Glutamatergic neuron (in vitro differentiated cells): ENCODE data around the gene GLIPR1. TPM values are rescaled to one million over a fixed set of nuclear protein-coding genes. Genes with fewer than 3 reads are reported as not detected.

Experiments used
- DNase-seq: peaks from one replicate; pipeline ENCODE4 v3.0.0; 2022
- H3K27ac Mint-ChIP-seq: one replicate; pipeline ENCODE4 v1.8.0; 2020; ENCODE audit warnings: mild to moderate bottlenecking, mixed read lengths, inconsistent platforms; ENCODE audit not compliant: unreplicated experiment
- H3K27me3 Mint-ChIP-seq: one replicate; pipeline ENCODE4 v1.8.0; 2020; ENCODE audit warnings: mild to moderate bottlenecking, moderate library complexity, mixed read lengths, inconsistent platforms; ENCODE audit not compliant: unreplicated experiment
- H3K36me3 Mint-ChIP-seq: one replicate; pipeline ENCODE4 v1.8.0; 2020; ENCODE audit warnings: mild to moderate bottlenecking, mixed read lengths, inconsistent platforms; ENCODE audit not compliant: unreplicated experiment
- H3K4me1 Mint-ChIP-seq: one replicate; pipeline ENCODE4 v1.8.0; 2020; ENCODE audit warnings: mild to moderate bottlenecking, low read depth, mixed read lengths, inconsistent platforms; ENCODE audit not compliant: unreplicated experiment
- H3K4me3 Mint-ChIP-seq: one replicate; pipeline ENCODE4 v1.8.0; 2020; ENCODE audit warnings: mild to moderate bottlenecking, mixed read lengths, inconsistent platforms; ENCODE audit not compliant: unreplicated experiment
- H3K9me3 Mint-ChIP-seq: one replicate; pipeline ENCODE4 v1.8.0; 2020; ENCODE audit warnings: mild to moderate bottlenecking, moderate library complexity, mixed read lengths, inconsistent platforms; ENCODE audit not compliant: unreplicated experiment
- total RNA-seq: library from RNA; stranded (reverse); fragmentation: NEBNext Ultra II Directional; extraction: Animal tissue kit (Norgen Biotek cat#: 25700); gene quantifications from one replicate; pipeline ENCODE4 v1.2.1, GENCODE V29; 2021; ENCODE audit not compliant: unreplicated experiment
- TF ChIP-seq, protein P1 (sequence below): fragments of 200-600 bp; sonication (generic); IDR thresholded peaks from one replicate; pipeline ENCODE4 v1.5.0; 2021; ENCODE audit not compliant: partially characterized antibody, unreplicated experiment

Gene GLIPR1
- total RNA-seq, 1 donor from 2014 or later: 0.25 TPM

GRCh38 chr12:75477137-75477536 is 3.4 kb upstream of the GLIPR1 start:
- no peak overlapping the region for H3K27ac Mint-ChIP-seq
- TF ChIP-seq, protein P1, sequence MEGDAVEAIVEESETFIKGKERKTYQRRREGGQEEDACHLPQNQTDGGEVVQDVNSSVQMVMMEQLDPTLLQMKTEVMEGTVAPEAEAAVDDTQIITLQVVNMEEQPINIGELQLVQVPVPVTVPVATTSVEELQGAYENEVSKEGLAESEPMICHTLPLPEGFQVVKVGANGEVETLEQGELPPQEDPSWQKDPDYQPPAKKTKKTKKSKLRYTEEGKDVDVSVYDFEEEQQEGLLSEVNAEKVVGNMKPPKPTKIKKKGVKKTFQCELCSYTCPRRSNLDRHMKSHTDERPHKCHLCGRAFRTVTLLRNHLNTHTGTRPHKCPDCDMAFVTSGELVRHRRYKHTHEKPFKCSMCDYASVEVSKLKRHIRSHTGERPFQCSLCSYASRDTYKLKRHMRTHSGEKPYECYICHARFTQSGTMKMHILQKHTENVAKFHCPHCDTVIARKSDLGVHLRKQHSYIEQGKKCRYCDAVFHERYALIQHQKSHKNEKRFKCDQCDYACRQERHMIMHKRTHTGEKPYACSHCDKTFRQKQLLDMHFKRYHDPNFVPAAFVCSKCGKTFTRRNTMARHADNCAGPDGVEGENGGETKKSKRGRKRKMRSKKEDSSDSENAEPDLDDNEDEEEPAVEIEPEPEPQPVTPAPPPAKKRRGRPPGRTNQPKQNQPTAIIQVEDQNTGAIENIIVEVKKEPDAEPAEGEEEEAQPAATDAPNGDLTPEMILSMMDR: no peak
- H3K27me3 Mint-ChIP-seq: no peaks in the 10 kb centered on the region
- H3K4me1 Mint-ChIP-seq: no peaks in the 10 kb centered on the region
- no peak overlapping the region for H3K4me3 Mint-ChIP-seq
- no peaks in the 10 kb centered on the region for H3K9me3 Mint-ChIP-seq
- no peaks in the 10 kb centered on the region for H3K36me3 Mint-ChIP-seq
- DNase-seq: no peak

GRCh38 chr12:75478116-75478794 is 2.3 kb upstream of the GLIPR1 start:
- TF ChIP-seq, protein P1: no peak
- Mint-ChIP-seq H3K4me3 (no peak overlapping the region), H3K27me3 (no peaks in the 10 kb centered on the region), H3K27ac (no peak overlapping the region), H3K4me1 (peaks cover 2% of the 10 kb centered on the region), H3K36me3 (no peaks in the 10 kb centered on the region), H3K9me3 (no peaks in the 10 kb centered on the region)
- no peak for DNase-seq

- no peak overlapping the region for H3K27ac Mint-ChIP-seq
- no peak overlapping the region for H3K4me3 Mint-ChIP-seq
- H3K4me1 Mint-ChIP-seq: peaks cover 6% of the 10 kb centered on the region
- H3K36me3 Mint-ChIP-seq: no peaks in the 10 kb centered on the region
- H3K9me3 Mint-ChIP-seq: no peaks in the 10 kb centered on the region
- TF ChIP-seq, protein P1: no peak
- no peaks in the 10 kb centered on the region for H3K27me3 Mint-ChIP-seq
- DNase-seq: no peak
Measured at GRCh38 chr12:75479963-75480461, 543 bp upstream of the GLIPR1 start.

- DNase-seq: no peak
- no peak overlapping the region for H3K4me3 Mint-ChIP-seq
- TF ChIP-seq, protein P1: no peak
- no peaks in the 10 kb centered on the region for H3K9me3 Mint-ChIP-seq
- peaks cover 6% of the 10 kb centered on the region for H3K4me1 Mint-ChIP-seq
- H3K36me3 Mint-ChIP-seq: no peaks in the 10 kb centered on the region
- no peaks in the 10 kb centered on the region for H3K27me3 Mint-ChIP-seq
- no peak overlapping the region for H3K27ac Mint-ChIP-seq
Measured at GRCh38 chr12:75481013-75481705, 604 bp downstream of the GLIPR1 start.

- Mint-ChIP-seq H3K4me1 (peaks cover 6% of the 10 kb centered on the region), H3K27ac (no peak overlapping the region), H3K9me3 (no peaks in the 10 kb centered on the region), H3K4me3 (no peak overlapping the region), H3K27me3 (no peaks in the 10 kb centered on the region), H3K36me3 (no peaks in the 10 kb centered on the region)
- no peak for DNase-seq
- TF ChIP-seq, protein P1: no peak
Measured at GRCh38 chr12:75481774-75482173, 1.2 kb downstream of the GLIPR1 start.
